Common myeloid progenitor, CD34-positive (primary cell): ENCODE results near the gene ZNF580.
A peak's percentile ranks its signal among the peaks of the same experiment; 100 is the strongest.

Source experiments
- CTCF ChIA-PET: fragments of 350-600 bp; sonication (Branson Sonifier 250); formaldehyde crosslinking; loops from one replicate; lab custom pipeline; 2021; ENCODE audit warnings: antibody characterized with exemption; lab: Charles Lee
- POLR2A ChIA-PET: fragments of 350-600 bp; sonication (Branson Sonifier 250); formaldehyde crosslinking; loops from one replicate; lab custom pipeline; 2021; ENCODE audit warnings: antibody characterized with exemption; lab: Charles Lee
- DNase-seq, 3 donors: peaks; one replicate each; pipeline versions ENCODE4 v3.0.0 to v3.0.0-alpha.2; 2013
- H3K27ac ChIP-seq, 2 experiments: 1 replicate in 1 of 2; 2 replicates in 1 of 2; pipeline ENCODE4 v1.7.0; 2013; ENCODE audit warnings: inconsistent platforms in 2 of 2, low read length in 2 of 2, mild to moderate bottlenecking in 2 of 2, low read depth in 1 of 2, moderate library complexity in 1 of 2; ENCODE audit not compliant: severe bottlenecking in 2 of 2, insufficient read depth in 1 of 2, poor library complexity in 1 of 2
- H3K27me3 ChIP-seq, 5 experiments: replicated peaks in 2 of 5; 1 replicate in 3 of 5; 2 replicates in 2 of 5; pipeline versions ENCODE4 v1.6.1 to v1.7.0; 2013; ENCODE audit warnings: low read length in 4 of 5, mild to moderate bottlenecking in 2 of 5, moderate library complexity in 2 of 5, inconsistent platforms in 1 of 5; ENCODE audit not compliant: insufficient read depth in 5 of 5, control insufficient read depth in 4 of 5
- H3K36me3 ChIP-seq, 4 experiments: 1 replicate in 2 of 4; 2 replicates in 2 of 4; pipeline versions ENCODE4 v1.6.1 to v1.7.0; 2013; ENCODE audit warnings: low read length in 3 of 4, control low read depth in 1 of 4, mild to moderate bottlenecking in 1 of 4; ENCODE audit not compliant: control insufficient read depth in 4 of 4, insufficient read depth in 4 of 4
- H3K4me1 ChIP-seq, 4 experiments: 1 replicate in 3 of 4; 2 replicates in 1 of 4; pipeline versions ENCODE4 v1.6.1 to v1.7.1; 2013; ENCODE audit warnings: low read length in 3 of 4, mild to moderate bottlenecking in 3 of 4, control low read depth in 1 of 4, inconsistent platforms in 1 of 4, moderate library complexity in 1 of 4; ENCODE audit not compliant: control insufficient read depth in 4 of 4, insufficient read depth in 4 of 4; ENCODE audit errors: control extremely low read depth in 1 of 4
- H3K4me3 ChIP-seq, 7 experiments: 1 replicate in 4 of 7; 2 replicates in 3 of 7; pipeline versions ENCODE4 v1.5.1 to v1.7.0; 2013; ENCODE audit warnings: mild to moderate bottlenecking in 7 of 7, low read length in 6 of 7, moderate library complexity in 6 of 7, inconsistent platforms in 2 of 7, low read depth in 2 of 7, control low read depth in 1 of 7; ENCODE audit not compliant: insufficient read depth in 4 of 7, control insufficient read depth in 1 of 7; ENCODE audit errors: extremely low read depth in 1 of 7
- H3K9me3 ChIP-seq, 5 experiments: 1 replicate in 4 of 5; 2 replicates in 1 of 5; pipeline versions ENCODE4 v1.6.1 to v1.7.1; 2013; ENCODE audit warnings: low read length in 4 of 5, mild to moderate bottlenecking in 2 of 5, inconsistent platforms in 1 of 5, low read depth in 1 of 5, moderate library complexity in 1 of 5; ENCODE audit not compliant: control insufficient read depth in 4 of 5, insufficient read depth in 2 of 5; ENCODE audit errors: control extremely low read depth in 1 of 5
- WGBS: methylation state at CpG from one replicate; pipeline ENCODE4 v1.1.5; 2013; ENCODE audit not compliant: insufficient coverage; 5-methylcytosine and 5-hydroxymethylcytosine counted together

The ZNF580 gene

GRCh38 chr19:55644842-55645511 lies 4.2 kb downstream of the ZNF580 start:
- H3K27me3 ChIP-seq = no peaks in the 10 kb centered on the region
- POLR2A ChIA-PET = no interaction called here
- peaks cover 5 to 68% (median 60%) of the 10 kb centered on the region in 4 experiments for H3K4me1 ChIP-seq
- CTCF ChIA-PET = interaction anchor here (1.4 to 9.2 kb wide), 4 partner anchors 8 to 13 kb away, joined by 3 to 128 read pairs (median 6); partner anchors contain the start of gene U2AF2
- DNase-seq = no peak
- WGBS = 98% methylated on average over 28 of the region's 28 CpGs
- H3K27ac ChIP-seq = peak overlapping the region in 1 of 2 experiments; percentile 86
- peaks cover 0 to 14% (median 11%) of the 10 kb centered on the region in 4 experiments for H3K36me3 ChIP-seq
- H3K4me3 ChIP-seq = peak overlapping the region in 5 of 7 experiments; percentile 67 to 96 (median 85)
- H3K9me3 ChIP-seq = no peaks in the 10 kb centered on the region

- Histone ChIP-seq H3K9me3 (no peaks in the 10 kb centered on the region), H3K27me3 (no peaks in the 10 kb centered on the region), H3K4me1 (peaks cover 5 to 63% (median 55%) of the 10 kb centered on the region in 4 experiments), H3K36me3 (peaks cover 0 to 19% (median 11%) of the 10 kb centered on the region in 4 experiments), H3K27ac (no peak overlapping the region), H3K4me3 (no peak overlapping the region)
- 91% methylated on average over 4 of the region's 5 CpGs for WGBS
- no peak for DNase-seq
- ChIA-PET POLR2A (no interaction called here), CTCF (interaction anchor here (1.4 to 9.2 kb wide), 4 partner anchors 9 to 19 kb away, joined by 3 to 128 read pairs (median 6); partner anchors contain the start of gene U2AF2)
These were observed 4.7 kb downstream of the ZNF580 start for GRCh38 chr19:55645512-55645881.

GRCh38 chr19:55646889-55647731 lies 6.3 kb downstream of the ZNF580 start:
- H3K27ac ChIP-seq = peak overlapping the region; percentile 14 to 83
- no peaks in the 10 kb centered on the region for H3K9me3 ChIP-seq
- DNase-seq = no peak
- peaks cover 0 to 31% (median 16%) of the 10 kb centered on the region in 4 experiments for H3K36me3 ChIP-seq
- peak overlapping the region; percentile 58 to 91 (median 83) for H3K4me3 ChIP-seq
- ChIA-PET CTCF (interaction anchor here (0.7 to 9.2 kb wide), 4 partner anchors 13 to 29 kb away, joined by 3 to 128 read pairs (median 6); no protein-coding TSS in a partner anchor), POLR2A (interaction anchor here (0.6 to 1.5 kb wide), 4 partner anchors 8 to 1185 kb away, joined by 3 to 4 read pairs (median 4); no protein-coding TSS in a partner anchor)
- H3K27me3 ChIP-seq = no peaks in the 10 kb centered on the region
- peaks cover 5 to 50% (median 44%) of the 10 kb centered on the region in 4 experiments for H3K4me1 ChIP-seq
- WGBS = 71% methylated on average over 9 of the region's 14 CpGs

DNA sequence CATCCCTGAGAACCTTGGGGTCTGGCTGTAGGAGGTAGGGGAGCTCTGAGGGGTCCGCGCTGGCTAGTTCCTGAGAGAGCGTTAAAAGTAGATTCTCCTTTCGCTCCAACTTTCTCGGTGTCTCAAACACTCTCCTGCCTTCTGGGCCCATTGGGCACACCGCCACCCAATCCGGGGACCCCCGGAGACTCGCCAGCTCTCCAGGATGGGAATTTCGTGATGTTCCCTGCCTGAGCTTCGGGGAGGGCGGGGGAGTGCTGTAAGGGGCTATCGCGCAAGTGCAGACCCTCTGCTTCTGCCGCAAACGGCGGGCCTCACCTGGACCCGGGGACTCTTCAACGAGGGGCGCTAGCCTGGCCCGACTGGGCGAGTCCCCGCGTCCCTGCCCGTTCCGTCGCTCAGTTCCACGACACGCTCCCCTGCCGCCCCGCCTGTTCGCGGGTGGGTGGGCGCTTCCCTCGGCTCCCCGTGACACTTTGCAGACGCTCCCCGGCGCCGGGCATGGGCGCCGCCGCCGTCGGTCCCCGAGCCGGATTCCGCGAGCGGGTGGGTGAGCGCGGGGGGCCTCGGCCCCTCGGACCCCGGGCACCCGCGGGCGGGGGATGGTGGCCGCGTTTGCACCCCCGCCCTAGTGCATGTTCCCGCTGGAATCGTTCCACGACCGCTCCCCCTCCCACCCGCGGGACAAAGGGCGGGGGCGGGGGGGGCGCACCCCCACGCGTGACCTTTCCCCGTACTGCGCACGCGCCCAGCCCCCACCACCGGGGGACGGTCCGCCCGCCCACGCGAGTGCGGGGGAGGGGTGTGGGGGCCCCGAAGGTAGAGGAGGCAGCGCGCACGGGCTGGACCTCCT lies 7.2 kb downstream of the ZNF580 start, which contains the start of gene CCDC106:
CCDC106 (plus strand) TSS at position 481 of the 853 bp plus-strand sequence. CDS start 835 bp downstream, outside the sequence.
- H3K27ac ChIP-seq = peak within 1 kb of the TSS; percentile 14 to 83
- H3K4me1 ChIP-seq = peaks cover 5 to 42% (median 36%) of the 10 kb centered on the region in 4 experiments
- peak within 1 kb of the TSS; percentile 58 to 91 (median 83) for H3K4me3 ChIP-seq
- no peaks in the 10 kb centered on the region for H3K27me3 ChIP-seq
- ChIA-PET POLR2A (interaction anchor here (0.6 to 1.5 kb wide), 4 partner anchors 9 to 1186 kb away, joined by 3 to 4 read pairs (median 4); no protein-coding TSS in a partner anchor), CTCF (interaction anchor here (0.7 to 9.2 kb wide), 4 partner anchors 14 to 28 kb away, joined by 3 to 128 read pairs (median 6); no protein-coding TSS in a partner anchor)
- DNase-seq = peak; percentile 59 to 77 (median 62)
- 0% methylated on average over 50 of the region's 87 CpGs for WGBS
- peaks cover 0 to 36% (median 19%) of the 10 kb centered on the region in 4 experiments for H3K36me3 ChIP-seq
- H3K9me3 ChIP-seq = no peaks in the 10 kb centered on the region

- H3K36me3 ChIP-seq = peaks cover 0 to 36% (median 19%) of the 10 kb centered on the region in 4 experiments
- peak overlapping the region; percentile 58 to 91 (median 83) for H3K4me3 ChIP-seq
- no peak for DNase-seq
- ChIA-PET POLR2A (no interaction called here), CTCF (interaction anchor here (1.8 to 9.2 kb wide), 2 partner anchors 15 to 43 kb away, joined by 5 to 128 read pairs; partner anchors contain the start of gene ZNF865)
- no peaks in the 10 kb centered on the region for H3K9me3 ChIP-seq
- WGBS = 9% methylated on average over 21 of the region's 25 CpGs
- H3K4me1 ChIP-seq = peaks cover 5 to 41% (median 34%) of the 10 kb centered on the region in 4 experiments
- no peaks in the 10 kb centered on the region for H3K27me3 ChIP-seq
- peak overlapping the region in 1 of 2 experiments; percentile 83 for H3K27ac ChIP-seq
These were observed 7.9 kb downstream of the ZNF580 start for GRCh38 chr19:55648585-55649267.
